BLaER1 treated with 17β-estradiol and CSF1 and Interleukin-3, amounts not matched to agents 10 nM and 100 nM (cell line): ENCODE results near the gene AR.

ENCODE experiments used
- H3K27ac ChIP-seq, 11 experiments: shearing (Covaris generic); formaldehyde crosslinking; 2 replicates each; pipeline ENCODE4 v1.8.1; 2022
- H3K27me3 ChIP-seq, 11 experiments: shearing (Covaris generic); formaldehyde crosslinking; 2 replicates each; pipeline ENCODE4 v1.8.1; 2022
- H3K36me3 ChIP-seq, 11 experiments: shearing (Covaris generic); formaldehyde crosslinking; 2 replicates each; pipeline ENCODE4 v1.8.1; 2022
- H3K4me1 ChIP-seq, 10 experiments: shearing (Covaris generic); formaldehyde crosslinking; 2 replicates each; pipeline ENCODE4 v1.8.1; 2022
- H3K4me2 ChIP-seq, 11 experiments: shearing (Covaris generic); formaldehyde crosslinking; 2 replicates each; pipeline ENCODE4 v1.8.1; 2022
- H3K4me3 ChIP-seq, 10 experiments: shearing (Covaris generic); formaldehyde crosslinking; 2 replicates each; pipeline ENCODE4 v1.8.1; 2022
- H3K9ac ChIP-seq, 11 experiments: shearing (Covaris generic); formaldehyde crosslinking; 2 replicates each; pipeline ENCODE4 v1.8.1; 2022
- H3K9me3 ChIP-seq, 11 experiments: shearing (Covaris generic); formaldehyde crosslinking; replicated peaks in 1 of 11; 2 replicates each; pipeline ENCODE4 v1.8.1; 2022
- H4K20me1 ChIP-seq, 11 experiments: shearing (Covaris generic); formaldehyde crosslinking; 2 replicates each; pipeline ENCODE4 v1.8.1; 2022
- Cebpa-rat ChIP-seq, 11 experiments: shearing (Covaris generic); IDR thresholded peaks; 2 replicates each; pipeline ENCODE4 v1.8.1; 2022

The AR gene

DNA sequence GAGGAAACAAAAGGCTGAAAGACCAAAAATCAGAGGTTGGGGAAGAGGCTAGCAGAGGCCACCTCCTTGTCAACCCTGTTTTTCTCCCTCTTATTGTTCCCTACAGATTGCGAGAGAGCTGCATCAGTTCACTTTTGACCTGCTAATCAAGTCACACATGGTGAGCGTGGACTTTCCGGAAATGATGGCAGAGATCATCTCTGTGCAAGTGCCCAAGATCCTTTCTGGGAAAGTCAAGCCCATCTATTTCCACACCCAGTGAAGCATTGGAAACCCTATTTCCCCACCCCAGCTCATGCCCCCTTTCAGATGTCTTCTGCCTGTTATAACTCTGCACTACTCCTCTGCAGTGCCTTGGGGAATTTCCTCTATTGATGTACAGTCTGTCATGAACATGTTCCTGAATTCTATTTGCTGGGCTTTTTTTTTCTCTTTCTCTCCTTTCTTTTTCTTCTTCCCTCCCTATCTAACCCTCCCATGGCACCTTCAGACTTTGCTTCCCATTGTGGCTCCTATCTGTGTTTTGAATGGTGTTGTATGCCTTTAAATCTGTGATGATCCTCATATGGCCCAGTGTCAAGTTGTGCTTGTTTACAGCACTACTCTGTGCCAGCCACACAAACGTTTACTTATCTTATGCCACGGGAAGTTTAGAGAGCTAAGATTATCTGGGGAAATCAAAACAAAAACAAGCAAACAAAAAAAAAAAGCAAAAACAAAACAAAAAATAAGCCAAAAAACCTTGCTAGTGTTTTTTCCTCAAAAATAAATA is 179.9 kb downstream of the AR start:
- H3K9ac ChIP-seq = peak overlapping the region; percentile 15 to 79 (median 70); a peak in 21 of 22 replicates
- peak overlapping the region; percentile 25 to 88 (median 87); a peak in 21 of 22 replicates for H3K27ac ChIP-seq
- TF ChIP-seq Cebpa-rat (IDR thresholded peaks at IDR 0.05) = peak in 7 of 11 experiments; percentile 34 to 78 (median 52); a peak in 11 of 22 replicates
- H3K36me3 ChIP-seq = peaks cover 0 to 12% (median 8%) of the 10 kb centered on the region in 11 experiments; a peak in 11 of 22 replicates
- H3K27me3 ChIP-seq = no peaks in the 10 kb centered on the region
- H4K20me1 ChIP-seq = no peaks in the 10 kb centered on the region
- peaks cover 0 to 2% (median 0%) of the 10 kb centered on the region in 11 experiments; a peak in 1 of 22 replicates for H3K9me3 ChIP-seq
- H3K4me1 ChIP-seq = peaks cover 88 to 98% (median 94%) of the 10 kb centered on the region in 10 experiments
- peak overlapping the region; percentile 70 to 95 (median 88) for H3K4me2 ChIP-seq
- H3K4me3 ChIP-seq = peak overlapping the region in 8 of 10 experiments; percentile 35 to 48 (median 44); a peak in 13 of 20 replicates

DNA sequence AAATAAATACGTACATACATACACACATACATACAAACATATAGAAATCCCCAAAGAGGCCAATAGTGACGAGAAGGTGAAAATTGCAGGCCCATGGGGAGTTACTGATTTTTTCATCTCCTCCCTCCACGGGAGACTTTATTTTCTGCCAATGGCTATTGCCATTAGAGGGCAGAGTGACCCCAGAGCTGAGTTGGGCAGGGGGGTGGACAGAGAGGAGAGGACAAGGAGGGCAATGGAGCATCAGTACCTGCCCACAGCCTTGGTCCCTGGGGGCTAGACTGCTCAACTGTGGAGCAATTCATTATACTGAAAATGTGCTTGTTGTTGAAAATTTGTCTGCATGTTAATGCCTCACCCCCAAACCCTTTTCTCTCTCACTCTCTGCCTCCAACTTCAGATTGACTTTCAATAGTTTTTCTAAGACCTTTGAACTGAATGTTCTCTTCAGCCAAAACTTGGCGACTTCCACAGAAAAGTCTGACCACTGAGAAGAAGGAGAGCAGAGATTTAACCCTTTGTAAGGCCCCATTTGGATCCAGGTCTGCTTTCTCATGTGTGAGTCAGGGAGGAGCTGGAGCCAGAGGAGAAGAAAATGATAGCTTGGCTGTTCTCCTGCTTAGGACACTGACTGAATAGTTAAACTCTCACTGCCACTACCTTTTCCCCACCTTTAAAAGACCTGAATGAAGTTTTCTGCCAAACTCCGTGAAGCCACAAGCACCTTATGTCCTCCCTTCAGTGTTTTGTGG is 180.7 kb downstream of the AR start:
- peak overlapping the region; percentile 19 to 88 (median 87); a peak in 21 of 22 replicates for H3K27ac ChIP-seq
- H3K9me3 ChIP-seq = peaks cover 0 to 5% (median 0%) of the 10 kb centered on the region in 11 experiments; a peak in 1 of 22 replicates
- peak overlapping the region in 8 of 10 experiments; percentile 2 to 49 (median 44); a peak in 9 of 20 replicates for H3K4me3 ChIP-seq
- H3K36me3 ChIP-seq = peaks cover 0 to 19% (median 14%) of the 10 kb centered on the region in 11 experiments; a peak in 13 of 22 replicates
- H3K4me2 ChIP-seq = peak overlapping the region; percentile 70 to 95 (median 88)
- H3K9ac ChIP-seq = peak overlapping the region; percentile 9 to 79 (median 70); a peak in 18 of 22 replicates
- TF ChIP-seq Cebpa-rat (IDR thresholded peaks at IDR 0.05) = no peak
- no peaks in the 10 kb centered on the region for H4K20me1 ChIP-seq
- peaks cover 80 to 94% (median 86%) of the 10 kb centered on the region in 10 experiments for H3K4me1 ChIP-seq
- H3K27me3 ChIP-seq = no peaks in the 10 kb centered on the region

DNA sequence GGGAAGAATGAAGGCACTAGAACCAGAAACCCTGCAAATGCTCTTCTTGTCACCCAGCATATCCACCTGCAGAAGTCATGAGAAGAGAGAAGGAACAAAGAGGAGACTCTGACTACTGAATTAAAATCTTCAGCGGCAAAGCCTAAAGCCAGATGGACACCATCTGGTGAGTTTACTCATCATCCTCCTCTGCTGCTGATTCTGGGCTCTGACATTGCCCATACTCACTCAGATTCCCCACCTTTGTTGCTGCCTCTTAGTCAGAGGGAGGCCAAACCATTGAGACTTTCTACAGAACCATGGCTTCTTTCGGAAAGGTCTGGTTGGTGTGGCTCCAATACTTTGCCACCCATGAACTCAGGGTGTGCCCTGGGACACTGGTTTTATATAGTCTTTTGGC is 181.7 kb downstream of the AR start:
- no peaks in the 10 kb centered on the region for H4K20me1 ChIP-seq
- H3K27me3 ChIP-seq = no peaks in the 10 kb centered on the region
- H3K4me1 ChIP-seq = peaks cover 71 to 84% (median 77%) of the 10 kb centered on the region in 10 experiments
- peaks cover 0 to 22% (median 14%) of the 10 kb centered on the region in 11 experiments; a peak in 13 of 22 replicates for H3K36me3 ChIP-seq
- peak overlapping the region in 7 of 10 experiments; percentile 2 to 49 (median 31); a peak in 6 of 20 replicates for H3K4me3 ChIP-seq
- peak overlapping the region; percentile 70 to 95 (median 88) for H3K4me2 ChIP-seq
- H3K9me3 ChIP-seq = peaks cover 0 to 7% (median 0%) of the 10 kb centered on the region in 11 experiments; a peak in 1 of 22 replicates
- H3K9ac ChIP-seq = peak overlapping the region in 10 of 11 experiments; percentile 39 to 79 (median 72); a peak in 19 of 22 replicates
- peak overlapping the region; percentile 7 to 88 (median 87); a peak in 21 of 22 replicates for H3K27ac ChIP-seq
- no peak for TF ChIP-seq Cebpa-rat (IDR thresholded peaks at IDR 0.05)

DNA sequence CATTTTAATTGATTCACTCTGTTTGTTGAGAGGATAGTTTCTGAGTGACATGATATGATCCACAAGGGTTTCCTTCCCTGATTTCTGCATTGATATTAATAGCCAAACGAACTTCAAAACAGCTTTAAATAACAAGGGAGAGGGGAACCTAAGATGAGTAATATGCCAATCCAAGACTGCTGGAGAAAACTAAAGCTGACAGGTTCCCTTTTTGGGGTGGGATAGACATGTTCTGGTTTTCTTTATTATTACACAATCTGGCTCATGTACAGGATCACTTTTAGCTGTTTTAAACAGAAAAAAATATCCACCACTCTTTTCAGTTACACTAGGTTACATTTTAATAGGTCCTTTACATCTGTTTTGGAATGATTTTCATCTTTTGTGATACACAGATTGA is 182.2 kb downstream of the AR start:
- Histone ChIP-seq H3K36me3 (peaks cover 0 to 22% (median 12%) of the 10 kb centered on the region in 11 experiments; a peak in 13 of 22 replicates), H4K20me1 (no peaks in the 10 kb centered on the region), H3K4me1 (peaks cover 65 to 79% (median 71%) of the 10 kb centered on the region in 10 experiments), H3K4me3 (peak overlapping the region in 5 of 10 experiments; percentile 2 to 47 (median 31); a peak in 3 of 20 replicates), H3K27me3 (no peaks in the 10 kb centered on the region), H3K9ac (peak overlapping the region in 9 of 11 experiments; percentile 39 to 79 (median 73); a peak in 17 of 22 replicates), H3K9me3 (peaks cover 0 to 7% (median 0%) of the 10 kb centered on the region in 11 experiments; a peak in 1 of 22 replicates), H3K4me2 (peak overlapping the region; percentile 70 to 95 (median 88)), H3K27ac (peak overlapping the region in 10 of 11 experiments; percentile 70 to 88 (median 87); a peak in 21 of 22 replicates)
- TF ChIP-seq Cebpa-rat (IDR thresholded peaks at IDR 0.05) = peak in 3 of 11 experiments; percentile 27 to 82 (median 77); a peak in 4 of 22 replicates

DNA sequence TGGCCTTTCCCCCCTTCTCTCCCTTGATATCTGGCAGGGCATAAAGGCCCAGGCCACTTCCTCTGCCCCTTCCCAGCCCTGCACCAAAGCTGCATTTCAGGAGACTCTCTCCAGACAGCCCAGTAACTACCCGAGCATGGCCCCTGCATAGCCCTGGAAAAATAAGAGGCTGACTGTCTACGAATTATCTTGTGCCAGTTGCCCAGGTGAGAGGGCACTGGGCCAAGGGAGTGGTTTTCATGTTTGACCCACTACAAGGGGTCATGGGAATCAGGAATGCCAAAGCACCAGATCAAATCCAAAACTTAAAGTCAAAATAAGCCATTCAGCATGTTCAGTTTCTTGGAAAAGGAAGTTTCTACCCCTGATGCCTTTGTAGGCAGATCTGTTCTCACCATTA is 183.8 kb downstream of the AR start:
- Histone ChIP-seq H3K9me3 (peaks cover 0 to 7% (median 0%) of the 10 kb centered on the region in 11 experiments; a peak in 1 of 22 replicates), H3K36me3 (peaks cover 0 to 22% (median 12%) of the 10 kb centered on the region in 11 experiments; a peak in 13 of 22 replicates), H3K27ac (peak overlapping the region in 8 of 11 experiments; percentile 70 to 88 (median 87); a peak in 16 of 22 replicates), H3K4me3 (no peak overlapping the region), H3K4me1 (peaks cover 50 to 74% (median 62%) of the 10 kb centered on the region in 10 experiments), H4K20me1 (no peaks in the 10 kb centered on the region), H3K9ac (peak overlapping the region in 3 of 11 experiments; percentile 24 to 33 (median 27); a peak in 4 of 22 replicates), H3K27me3 (no peaks in the 10 kb centered on the region), H3K4me2 (peak overlapping the region; percentile 19 to 95 (median 87); a peak in 21 of 22 replicates)
- TF ChIP-seq Cebpa-rat (IDR thresholded peaks at IDR 0.05) = no peak

DNA sequence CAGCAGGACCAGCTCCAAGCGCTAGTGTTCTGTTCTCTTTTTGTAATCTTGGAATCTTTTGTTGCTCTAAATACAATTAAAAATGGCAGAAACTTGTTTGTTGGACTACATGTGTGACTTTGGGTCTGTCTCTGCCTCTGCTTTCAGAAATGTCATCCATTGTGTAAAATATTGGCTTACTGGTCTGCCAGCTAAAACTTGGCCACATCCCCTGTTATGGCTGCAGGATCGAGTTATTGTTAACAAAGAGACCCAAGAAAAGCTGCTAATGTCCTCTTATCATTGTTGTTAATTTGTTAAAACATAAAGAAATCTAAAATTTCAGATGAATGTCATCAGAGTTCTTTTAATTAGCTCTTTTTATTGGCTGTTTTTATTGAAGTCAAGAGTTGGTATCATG is 186.5 kb downstream of the AR start:
- Histone ChIP-seq H3K36me3 (peaks cover 0 to 22% (median 12%) of the 10 kb centered on the region in 11 experiments; a peak in 13 of 22 replicates), H3K4me1 (peaks cover 42 to 74% (median 62%) of the 10 kb centered on the region in 10 experiments)
- TF ChIP-seq Cebpa-rat (IDR thresholded peaks at IDR 0.05) = no peak

DNA sequence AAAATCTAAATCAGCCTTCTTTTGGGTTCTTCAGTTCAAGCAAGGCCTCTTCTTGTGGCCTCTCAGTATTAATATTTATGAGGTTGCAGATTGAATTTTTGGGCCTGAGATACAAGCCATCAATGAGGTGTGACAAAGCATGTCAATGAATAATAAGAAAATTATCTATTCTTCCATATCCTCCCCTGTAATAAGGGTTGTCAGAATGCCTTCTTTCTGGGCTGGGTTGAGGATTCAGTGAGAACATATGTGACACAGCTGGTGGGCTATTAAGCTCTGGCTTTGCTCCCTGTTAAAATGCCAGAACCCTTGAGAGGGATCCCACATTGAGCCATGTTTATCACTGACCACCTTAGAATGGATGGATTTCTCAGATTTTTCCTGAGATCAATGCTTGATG is 187.2 kb downstream of the AR start:
- Histone ChIP-seq H3K27ac (no peak overlapping the region; a peak in 1 of 22 replicates), H3K4me3 (no peak overlapping the region), H3K27me3 (no peaks in the 10 kb centered on the region), H3K4me2 (no peak overlapping the region), H3K9me3 (peaks cover 0 to 7% (median 0%) of the 10 kb centered on the region in 11 experiments; a peak in 1 of 22 replicates), H3K4me1 (peaks cover 34 to 74% (median 58%) of the 10 kb centered on the region in 10 experiments), H3K9ac (no peak overlapping the region), H3K36me3 (peaks cover 0 to 22% (median 12%) of the 10 kb centered on the region in 11 experiments; a peak in 13 of 22 replicates), H4K20me1 (no peaks in the 10 kb centered on the region)
- TF ChIP-seq Cebpa-rat (IDR thresholded peaks at IDR 0.05) = no peak

More for the DNA sequence above, 186.5 kb downstream of the AR start:
- Histone ChIP-seq H3K4me2 (no peak overlapping the region), H3K4me3 (no peak overlapping the region), H4K20me1 (no peaks in the 10 kb centered on the region), H3K27ac (no peak overlapping the region), H3K9me3 (peaks cover 0 to 7% (median 0%) of the 10 kb centered on the region in 11 experiments; a peak in 1 of 22 replicates), H3K27me3 (no peaks in the 10 kb centered on the region), H3K9ac (no peak overlapping the region)

DNA sequence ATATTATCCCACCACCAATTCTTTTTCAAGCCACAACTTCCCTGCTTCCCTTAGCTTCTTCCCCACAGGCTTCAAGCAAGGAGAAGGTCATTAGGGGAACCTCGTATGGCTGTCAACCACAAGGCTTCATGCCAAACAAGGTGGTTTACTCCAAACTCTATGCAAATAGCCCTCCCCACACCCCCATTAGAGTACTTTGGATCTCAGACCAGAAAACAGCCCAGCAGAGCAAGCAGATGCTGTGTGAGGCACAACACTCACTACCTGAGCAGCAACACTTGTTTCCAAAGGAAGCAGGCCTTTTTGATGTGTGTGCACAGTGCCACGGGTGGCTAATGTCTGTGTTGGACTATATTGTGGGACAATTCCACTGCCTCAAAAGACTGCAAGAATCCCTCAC is 189.0 kb downstream of the AR start:
- H3K27me3 ChIP-seq = no peaks in the 10 kb centered on the region
- TF ChIP-seq Cebpa-rat (IDR thresholded peaks at IDR 0.05) = no peak

More for the DNA sequence above, 189.0 kb downstream of the AR start:
- H3K27ac ChIP-seq = peak overlapping the region in 9 of 11 experiments; percentile 36 to 77 (median 69); a peak in 15 of 22 replicates
- peak overlapping the region in 10 of 11 experiments; percentile 14 to 70 (median 63); a peak in 18 of 22 replicates for H3K4me2 ChIP-seq
- peaks cover 0 to 15% (median 4%) of the 10 kb centered on the region in 11 experiments; a peak in 11 of 22 replicates for H3K36me3 ChIP-seq
- no peak overlapping the region for H3K4me3 ChIP-seq
- H4K20me1 ChIP-seq = no peaks in the 10 kb centered on the region
- H3K4me1 ChIP-seq = peaks cover 19 to 72% (median 46%) of the 10 kb centered on the region in 10 experiments
- 0 out of 22 replicates have a peak, but pooled peaks cover 0 to 7% (median 0%) of the 10 kb centered on the region in 11 experiments for H3K9me3 ChIP-seq
- peak overlapping the region in 1 of 11 experiments; percentile 5; a peak in 2 of 22 replicates for H3K9ac ChIP-seq
